Mucosa of rectum (tissue), 2 donors: ENCODE data around the gene HOXB7.

Source experiments
- H3K27ac ChIP-seq, 2 donors: one replicate each; pipeline ENCODE4 v1.7.0; 2013; ENCODE audit warnings: inconsistent platforms in 2 of 2, low read depth in 2 of 2, low read length in 2 of 2
- H3K27me3 ChIP-seq, 2 donors: one replicate each; pipeline ENCODE4 v1.7.0; 2013; ENCODE audit warnings: low read length in 2 of 2; ENCODE audit not compliant: control insufficient read depth in 2 of 2, insufficient read depth in 2 of 2
- H3K36me3 ChIP-seq, 2 donors: one replicate each; pipeline ENCODE4 v1.7.0; 2013; ENCODE audit warnings: low read length in 2 of 2; ENCODE audit not compliant: control insufficient read depth in 2 of 2, insufficient read depth in 2 of 2
- H3K4me1 ChIP-seq, 2 donors: one replicate each; pipeline ENCODE4 v1.7.0; 2013; ENCODE audit warnings: low read length in 2 of 2, mild to moderate bottlenecking in 1 of 2; ENCODE audit not compliant: control insufficient read depth in 2 of 2, insufficient read depth in 2 of 2
- H3K4me3 ChIP-seq, 2 donors: one replicate each; pipeline ENCODE4 v1.7.0; 2013; ENCODE audit warnings: low read length in 2 of 2
- H3K9ac ChIP-seq, 2 donors: one replicate each; pipeline ENCODE4 v1.7.0; 2013; ENCODE audit warnings: low read length in 2 of 2, low read depth in 1 of 2, mild to moderate bottlenecking in 1 of 2
- H3K9me3 ChIP-seq, 2 donors: one replicate each; pipeline ENCODE4 v1.7.0; 2013; ENCODE audit warnings: low read length in 2 of 2; ENCODE audit not compliant: control insufficient read depth in 2 of 2
- donor health status: healthy.
- donor health status: Normal muscosa, but diverticular disease.

HOXB7 gene

DNA sequence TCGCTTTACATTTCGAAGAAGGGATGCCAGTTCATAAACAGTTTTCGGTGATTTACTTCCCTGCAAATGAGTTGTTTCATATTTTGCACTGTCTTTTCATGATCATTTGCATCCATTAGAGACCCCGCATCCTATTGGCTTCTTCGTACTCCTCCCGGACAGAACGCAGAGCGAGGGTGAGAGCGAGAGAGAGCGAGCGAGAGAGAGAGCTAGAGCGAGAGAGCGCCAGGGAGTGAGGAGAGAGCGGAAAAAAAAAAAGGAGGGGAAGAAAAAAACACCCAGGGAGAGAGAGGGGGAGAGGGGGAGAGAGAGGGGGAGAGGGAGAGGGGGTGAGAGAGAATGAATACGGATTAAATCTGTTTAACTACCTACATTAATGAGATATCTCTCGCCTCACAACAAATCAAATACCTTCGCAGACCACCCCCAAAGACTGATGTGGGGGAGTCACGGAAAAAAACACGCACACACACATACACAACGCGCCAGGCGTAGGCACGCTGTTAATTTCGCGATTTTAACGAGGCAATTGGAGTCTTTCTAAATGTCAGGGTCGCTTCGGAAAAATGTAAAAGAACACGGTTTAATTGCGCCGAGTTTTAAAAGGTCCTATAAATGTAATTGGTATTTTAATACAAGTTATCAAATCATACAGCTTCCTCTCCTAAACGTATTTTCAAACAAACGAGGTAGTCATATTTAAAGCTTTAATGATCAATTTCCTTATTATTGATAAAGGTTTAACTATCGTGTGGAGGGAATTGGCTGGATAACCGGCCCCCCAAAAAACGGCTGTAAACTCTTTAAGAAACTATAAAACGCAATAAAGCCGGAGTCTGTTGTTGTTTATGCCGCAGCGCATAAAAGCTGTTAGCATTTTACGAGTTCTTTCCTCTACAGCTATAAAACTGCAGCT lies 4.5 kb upstream of the HOXB7 start, which contains the start of gene HOXB8:
Gene HOXB8 (minus strand): TSS at position 246 of the 916 bp plus-strand sequence. CDS start 588 bp downstream, outside the sequence.
- Histone ChIP-seq H3K9me3 (no peaks in the 10 kb centered on the region), H3K36me3 (no peaks in the 10 kb centered on the region), H3K9ac (peak within 1 kb of the TSS; percentile 60 to 69), H3K27ac (peak within 1 kb of the TSS; percentile 72 to 88), H3K4me1 (peaks cover 31 to 37% of the 10 kb centered on the region in 2 donors), H3K4me3 (peak within 1 kb of the TSS; percentile 56 to 71), H3K27me3 (peaks cover 31 to 46% of the 10 kb centered on the region in 2 donors)

DNA sequence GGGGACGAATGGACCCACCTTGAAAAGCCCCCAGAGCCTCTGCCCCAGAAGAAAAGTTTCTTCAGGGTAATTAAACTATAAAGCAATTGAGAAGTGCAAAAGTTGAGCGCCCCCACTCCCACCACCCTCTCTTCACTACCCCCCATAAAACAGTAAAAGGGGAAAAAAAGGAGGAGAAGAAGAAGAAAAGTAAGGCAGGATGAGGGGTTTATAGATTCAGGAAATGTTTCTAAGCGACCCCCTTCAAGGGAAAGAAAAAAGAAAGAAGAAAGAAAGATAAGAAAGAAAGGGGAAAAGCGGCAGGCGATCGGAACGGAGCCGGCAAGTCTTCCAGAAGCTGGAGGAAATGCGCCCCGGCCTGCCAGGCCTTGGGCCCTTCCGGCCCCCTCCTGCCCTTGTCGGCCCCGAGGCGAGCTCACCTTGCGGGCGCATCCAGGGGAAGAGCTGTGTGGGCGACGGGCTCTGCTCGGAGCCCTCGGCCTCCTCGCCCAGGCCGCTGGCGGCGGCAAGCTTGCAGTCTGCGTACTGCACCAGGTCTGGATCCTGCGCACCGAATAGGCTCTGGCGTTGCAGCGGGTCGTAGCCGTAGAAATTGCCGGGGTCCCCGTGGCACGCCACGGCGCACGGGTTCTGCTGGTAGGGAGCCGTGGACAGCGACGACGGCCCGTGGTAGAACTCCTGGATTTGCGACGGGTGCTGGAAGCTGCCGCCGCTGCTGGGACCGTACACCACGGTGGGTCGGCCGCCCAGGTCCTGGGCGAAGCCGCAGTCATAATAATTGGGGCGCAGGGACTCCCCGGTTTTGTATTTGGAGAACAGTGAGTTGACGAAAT lies 3.3 kb upstream of the HOXB7 start:
- H3K9ac ChIP-seq: peak overlapping the region; percentile 60 to 69
- peaks cover 35 to 38% of the 10 kb centered on the region in 2 donors for H3K4me1 ChIP-seq
- H3K27me3 ChIP-seq: peaks cover 31 to 46% of the 10 kb centered on the region in 2 donors
- H3K27ac ChIP-seq: peak overlapping the region; percentile 72 to 88
- no peaks in the 10 kb centered on the region for H3K36me3 ChIP-seq
- no peaks in the 10 kb centered on the region for H3K9me3 ChIP-seq
- H3K4me3 ChIP-seq: peak overlapping the region; percentile 56 to 71

DNA sequence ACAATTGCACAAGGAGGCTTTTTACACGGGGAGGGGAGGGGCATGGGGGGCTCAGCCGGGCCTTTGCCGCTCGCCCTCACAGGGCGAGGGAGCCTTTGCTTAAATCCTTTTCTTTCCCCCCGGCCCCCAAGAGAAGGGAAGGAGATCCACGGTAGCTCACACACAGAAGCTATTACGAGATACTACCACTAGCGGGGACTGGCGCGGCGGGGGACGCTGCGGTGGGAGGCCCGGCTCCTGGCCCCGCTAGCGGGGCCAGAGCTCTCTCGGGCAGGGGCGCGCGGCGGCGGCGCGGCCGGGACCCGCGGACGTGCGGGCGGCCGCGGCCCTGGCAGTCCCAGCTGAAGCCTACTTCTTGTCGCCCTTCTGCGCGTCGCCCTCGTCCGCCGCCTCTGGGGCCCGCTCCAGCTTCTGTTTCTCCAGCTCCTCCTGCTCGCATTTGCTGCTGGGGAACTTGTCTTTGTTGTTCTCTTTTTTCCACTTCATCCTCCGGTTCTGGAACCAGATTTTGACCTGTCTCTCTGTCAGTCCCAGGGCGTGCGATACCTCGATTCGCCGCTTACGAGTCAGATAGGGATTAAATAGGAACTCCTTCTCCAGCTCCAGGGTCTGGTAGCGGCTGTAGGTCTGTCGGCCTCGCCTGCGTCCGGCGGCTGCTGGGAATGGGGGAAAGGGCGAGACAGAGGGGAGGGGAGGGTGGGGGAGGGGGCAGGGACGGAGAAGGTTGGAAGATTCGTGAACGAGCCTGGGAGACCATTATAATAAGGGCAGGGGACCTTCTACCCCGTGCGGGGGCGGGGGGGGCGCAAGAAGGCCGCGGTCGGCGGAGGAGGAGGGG lies 2.3 kb upstream of the HOXB7 start:
- Histone ChIP-seq H3K9ac (peak overlapping the region; percentile 68 to 86), H3K4me3 (peak overlapping the region; percentile 81 to 89), H3K36me3 (no peaks in the 10 kb centered on the region), H3K9me3 (no peaks in the 10 kb centered on the region), H3K27me3 (peaks cover 29 to 42% of the 10 kb centered on the region in 2 donors), H3K4me1 (peaks cover 27 to 32% of the 10 kb centered on the region in 2 donors), H3K27ac (peak overlapping the region; percentile 72 to 88)

DNA sequence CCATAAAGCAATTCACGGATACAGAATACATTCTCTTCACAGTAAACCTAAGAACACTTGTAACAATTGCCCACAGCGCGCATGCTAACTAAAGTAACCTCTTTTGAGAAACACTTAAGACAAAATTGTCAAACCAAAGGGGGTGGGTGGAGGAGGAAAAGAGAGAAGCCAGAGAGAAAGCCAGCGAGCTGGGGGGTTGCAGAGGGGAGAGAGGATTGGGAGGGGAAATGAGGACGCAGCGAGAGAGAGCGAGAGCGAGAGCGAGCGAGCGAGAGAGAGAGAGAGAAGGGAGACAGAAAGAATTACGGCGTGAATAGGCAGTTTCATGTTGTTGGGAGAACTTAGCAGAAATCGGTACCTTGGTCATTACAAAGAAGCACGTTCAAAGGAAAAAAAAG lies 1.6 kb upstream of the HOXB7 start:
- peak overlapping the region; percentile 81 to 89 for H3K4me3 ChIP-seq
- no peaks in the 10 kb centered on the region for H3K36me3 ChIP-seq
- peaks cover 26% of the 10 kb centered on the region in 2 donors for H3K4me1 ChIP-seq
- H3K9ac ChIP-seq: peak overlapping the region; percentile 68 to 86
- H3K27me3 ChIP-seq: peaks cover 24 to 36% of the 10 kb centered on the region in 2 donors
- H3K9me3 ChIP-seq: no peaks in the 10 kb centered on the region
- H3K27ac ChIP-seq: peak overlapping the region; percentile 72 to 88

DNA sequence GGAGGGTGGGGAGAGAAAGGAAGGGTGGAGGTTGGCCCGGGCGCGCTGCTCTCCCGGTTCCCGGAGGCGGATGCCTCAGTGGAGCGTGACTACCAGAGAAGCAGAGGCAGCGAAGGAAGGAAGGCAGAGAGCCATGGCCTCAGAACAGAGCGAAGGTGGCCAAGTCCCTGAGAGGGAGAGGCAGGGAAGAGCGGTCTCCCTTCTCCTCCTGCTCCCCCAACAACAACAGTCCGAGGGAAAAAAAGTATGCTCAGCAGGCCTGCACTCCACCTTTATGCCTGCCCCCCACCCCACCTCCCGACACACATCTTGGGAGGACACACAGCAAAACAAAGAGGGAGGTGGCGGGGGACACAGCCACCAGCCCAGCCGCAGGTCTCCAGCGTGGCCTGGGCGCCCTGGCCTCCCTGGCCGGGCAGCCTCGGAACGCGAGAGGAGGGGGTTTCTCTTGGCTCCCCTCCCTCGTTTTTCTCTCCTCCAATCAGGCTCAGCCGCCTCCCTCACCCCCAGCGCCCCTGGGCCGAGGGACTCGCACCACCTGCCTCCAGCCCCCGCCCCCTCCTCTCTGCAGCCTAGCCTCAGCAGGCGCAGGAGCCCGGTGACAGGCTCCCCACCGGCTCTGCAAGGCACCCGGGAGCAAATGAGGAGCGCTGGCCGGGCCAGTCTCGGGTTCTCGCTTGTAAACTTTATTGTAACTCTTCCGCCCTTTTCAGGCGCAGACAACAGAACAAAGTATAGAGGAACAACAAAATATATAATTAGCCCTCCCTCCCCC lies 1.1 kb upstream of the HOXB7 start:
- H3K4me3 ChIP-seq: peak overlapping the region; percentile 81 to 89
- no peaks in the 10 kb centered on the region for H3K36me3 ChIP-seq
- peaks cover 21 to 31% of the 10 kb centered on the region in 2 donors for H3K27me3 ChIP-seq
- H3K4me1 ChIP-seq: peaks cover 24 to 25% of the 10 kb centered on the region in 2 donors
- peak overlapping the region; percentile 79 to 86 for H3K9ac ChIP-seq
- H3K9me3 ChIP-seq: no peaks in the 10 kb centered on the region
- peak overlapping the region; percentile 86 to 88 for H3K27ac ChIP-seq

GRCh38 chr17:48611213-48611612 lies 396 bp upstream of the HOXB7 start:
- no peaks in the 10 kb centered on the region for H3K36me3 ChIP-seq
- peak overlapping the region; percentile 81 to 89 for H3K4me3 ChIP-seq
- peak overlapping the region; percentile 79 to 86 for H3K9ac ChIP-seq
- peaks cover 15 to 24% of the 10 kb centered on the region in 2 donors for H3K27me3 ChIP-seq
- H3K27ac ChIP-seq: peak overlapping the region; percentile 86 to 88
- H3K4me1 ChIP-seq: peaks cover 20 to 25% of the 10 kb centered on the region in 2 donors
- no peaks in the 10 kb centered on the region for H3K9me3 ChIP-seq

DNA sequence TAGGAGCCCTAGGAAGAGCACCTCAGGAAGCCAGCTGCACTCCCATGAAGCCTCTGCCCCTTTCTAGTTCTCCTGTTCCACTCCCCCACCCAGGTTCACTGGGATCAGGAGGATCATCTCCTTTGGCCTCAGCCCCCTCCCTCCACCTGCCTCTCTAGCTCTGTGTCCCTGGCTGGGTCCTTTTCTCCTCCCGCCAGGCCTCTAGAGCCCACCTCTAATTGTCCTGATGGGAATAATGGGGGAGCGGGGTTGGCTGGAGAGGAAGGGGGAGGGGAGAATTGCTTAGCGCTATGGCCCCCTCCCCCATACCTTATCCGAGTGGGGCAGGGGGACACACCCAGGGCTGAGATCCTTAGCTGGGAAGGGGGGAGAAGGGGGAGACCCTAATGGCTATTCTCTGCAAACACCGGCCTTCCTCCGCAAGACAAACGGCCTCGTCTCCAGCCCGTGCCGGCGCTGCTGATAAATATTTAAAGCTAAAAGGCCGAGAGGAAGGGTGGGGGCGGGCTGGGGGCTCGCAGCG lies 997 bp downstream of the HOXB7 start:
- no peaks in the 10 kb centered on the region for H3K36me3 ChIP-seq
- peak overlapping the region; percentile 79 to 86 for H3K9ac ChIP-seq
- H3K4me1 ChIP-seq: peaks cover 24 to 25% of the 10 kb centered on the region in 2 donors
- H3K4me3 ChIP-seq: peak overlapping the region; percentile 81 to 89
- H3K9me3 ChIP-seq: no peaks in the 10 kb centered on the region
- peak overlapping the region; percentile 86 to 88 for H3K27ac ChIP-seq
- H3K27me3 ChIP-seq: peaks cover 10 to 12% of the 10 kb centered on the region in 2 donors

DNA sequence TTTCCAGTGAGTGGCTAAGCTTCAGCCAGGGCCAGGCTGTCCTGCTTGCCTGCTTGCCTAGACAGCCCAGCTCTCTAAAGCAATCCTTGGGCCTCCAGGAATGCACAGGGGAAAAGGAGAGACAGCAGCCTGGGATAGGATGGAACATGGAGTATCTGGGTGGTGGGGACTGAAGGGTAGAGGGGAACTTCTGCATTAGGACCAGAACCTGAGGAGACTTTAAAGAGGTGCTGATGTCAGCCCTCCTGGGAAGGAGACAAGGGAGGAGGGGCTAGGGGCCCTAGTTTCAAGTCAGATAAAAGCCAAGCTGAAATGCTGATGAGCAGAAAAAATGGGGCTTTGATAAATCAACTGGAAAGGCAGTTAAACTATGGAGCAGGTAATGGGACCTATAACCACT lies 1.8 kb downstream of the HOXB7 start:
- peak overlapping the region in 1 of 2 donors; percentile 89 for H3K4me3 ChIP-seq
- no peaks in the 10 kb centered on the region for H3K36me3 ChIP-seq
- peaks cover 7 to 8% of the 10 kb centered on the region in 2 donors for H3K27me3 ChIP-seq
- peaks cover 21 to 23% of the 10 kb centered on the region in 2 donors for H3K4me1 ChIP-seq
- H3K27ac ChIP-seq: no peak overlapping the region
- peak overlapping the region in 1 of 2 donors; percentile 24 for H3K9ac ChIP-seq
- no peaks in the 10 kb centered on the region for H3K9me3 ChIP-seq

DNA sequence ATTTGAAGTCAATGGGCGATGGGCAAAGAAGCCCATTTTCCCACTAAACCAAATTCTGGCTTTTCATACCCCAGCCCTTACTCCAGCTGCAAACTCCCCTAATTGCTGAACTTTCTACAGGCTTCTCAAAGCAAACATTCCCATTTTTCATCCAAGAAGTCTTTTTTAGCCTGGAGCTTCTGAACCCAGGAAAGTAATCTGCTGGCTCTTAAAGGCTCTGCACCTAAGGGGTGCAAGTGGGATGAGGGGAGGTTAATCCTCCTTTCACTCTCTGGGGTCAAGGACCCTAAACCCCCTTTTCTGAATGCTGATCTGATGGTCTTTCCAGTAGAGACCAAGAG lies 2.4 kb downstream of the HOXB7 start:
- Histone ChIP-seq H3K36me3 (no peaks in the 10 kb centered on the region), H3K27me3 (peaks cover 3 to 6% of the 10 kb centered on the region in 2 donors), H3K4me1 (peaks cover 16 to 21% of the 10 kb centered on the region in 2 donors), H3K27ac (no peak overlapping the region), H3K9ac (no peak overlapping the region), H3K9me3 (no peaks in the 10 kb centered on the region), H3K4me3 (no peak overlapping the region)
